PC-3 (cell line): ENCODE measurements around the gene EXOC6B. TPM values are rescaled to one million over a fixed set of nuclear protein-coding genes. Genes with fewer than 3 reads are reported as not detected.

Experiments
- ATAC-seq: fragments of 200-7000 bp; cut with Tn5 transposase; 2 replicates; pipeline ENCODE4 v1.9.1; 2020; ENCODE audit warnings: mild to moderate bottlenecking, moderate library complexity
- BruUV-seq: library from RNA; stranded (reverse); fragments of 400-500 nt; replicated peaks from 2 replicates; lab custom pipeline; 2021; lab: Mats Ljungman, UMichigan
- CTCF ChIA-PET: fragments of 300-600 bp; sonication (Branson Sonifier 250); formaldehyde crosslinking; loops from one replicate; lab custom pipeline; 2022; ENCODE audit warnings: antibody characterized with exemption; lab: Charles Lee
- POLR2A ChIA-PET: fragments of 300-600 bp; sonication (Branson Sonifier 250); formaldehyde crosslinking; loops from one replicate; lab custom pipeline; 2022; ENCODE audit warnings: antibody characterized with exemption; ENCODE audit not compliant: unreplicated experiment; lab: Charles Lee
- DNase-seq: peaks from one replicate; pipeline ENCODE4 v3.0.0-alpha.2; 2015
- H2AFZ ChIP-seq: fragments of 300-600 bp; sonication (generic); 2 replicates; pipeline ENCODE4 v1.6.0; 2016; ENCODE audit warnings: antibody characterized with exemption, low read length
- H3F3A ChIP-seq: fragments of 300-600 bp; sonication (generic); one replicate; pipeline ENCODE4 v1.6.0; 2017; ENCODE audit warnings: antibody characterized with exemption, low read length, control low read depth, mild to moderate bottlenecking; ENCODE audit not compliant: unreplicated experiment
- H3K27ac ChIP-seq: fragments of 300-600 bp; sonication (generic); 2 replicates; pipeline ENCODE4 v1.5.1; 2016; ENCODE audit warnings: mild to moderate bottlenecking, low read length
- H3K27me3 ChIP-seq: fragments of 300-600 bp; sonication (generic); 2 replicates; pipeline ENCODE4 v1.6.1; 2016; ENCODE audit warnings: low read length, mixed read lengths
- H3K36me3 ChIP-seq: fragments of 300-600 bp; sonication (generic); 2 replicates; pipeline ENCODE4 v1.6.1; 2016; ENCODE audit warnings: low read depth, mixed run types, low read length, mixed read lengths
- H3K4me1 ChIP-seq: fragments of 300-600 bp; sonication (generic); 2 replicates; pipeline ENCODE4 v1.5.1; 2016; ENCODE audit warnings: low read length; ENCODE audit not compliant: insufficient read depth
- H3K4me2 ChIP-seq: fragments of 300-600 bp; sonication (generic); 2 replicates; pipeline ENCODE4 v1.6.0; 2016; ENCODE audit warnings: low read length
- H3K4me3 ChIP-seq: fragments of 300-600 bp; sonication (generic); 2 replicates; pipeline ENCODE4 v1.5.1; 2016; ENCODE audit warnings: mild to moderate bottlenecking, low read length, mixed read lengths
- H3K79me2 ChIP-seq: fragments of 300-600 bp; sonication (generic); 2 replicates; pipeline ENCODE4 v1.6.1; 2017; ENCODE audit warnings: low read length, mixed read lengths
- H3K9ac ChIP-seq: fragments of 300-600 bp; sonication (generic); 2 replicates; pipeline ENCODE4 v1.6.0; 2016; ENCODE audit warnings: mild to moderate bottlenecking, low read length
- H3K9me2 ChIP-seq: fragments of 300-600 bp; sonication (generic); replicated peaks from 2 replicates; pipeline ENCODE4 v1.6.1; 2016; ENCODE audit warnings: mixed run types, low read length, mixed read lengths
- H3K9me3 ChIP-seq: fragments of 300-600 bp; sonication (generic); 2 replicates; pipeline ENCODE4 v1.6.1; 2016; ENCODE audit warnings: low read length, mixed read lengths
- H4K20me1 ChIP-seq: fragments of 300-600 bp; sonication (generic); 2 replicates; pipeline ENCODE4 v1.6.1; 2016; ENCODE audit warnings: low read length, mixed read lengths
- CTCF ChIP-seq: fragments of 300-600 bp; sonication (generic); conservative IDR thresholded peaks from 2 replicates; pipeline ENCODE4 v1.5.1; 2017; ENCODE audit warnings: antibody characterized with exemption, low read depth, mild to moderate bottlenecking, low read length
- EZH2 ChIP-seq: fragments of 300-600 bp; sonication (generic); IDR thresholded peaks from one replicate; pipeline ENCODE4 v1.6.1; 2017; ENCODE audit warnings: antibody characterized with exemption, mild to moderate bottlenecking, low read length; ENCODE audit not compliant: unreplicated experiment
- EZH2phosphoT487 ChIP-seq: fragments of 300-600 bp; sonication (generic); IDR thresholded peaks from 2 replicates; pipeline ENCODE4 v1.6.1; 2018; ENCODE audit warnings: mild to moderate bottlenecking, antibody characterized with exemption, low read length, borderline replicate concordance
- intact Hi-C: fragments of 100-400 bp; cut with micrococcal nuclease; formaldehyde crosslinking; loops from 2 replicates; pipeline ENCODE4 v1.9.0; 2023
- total RNA-seq: library from RNA; depleted of rRNA; stranded (reverse); fragments of >200 nt; gene quantifications from 2 replicates; pipeline ENCODE4 v1.2.3, GENCODE V29; 2014

The EXOC6B gene
- total RNA-seq, 1 experiment from 2014 or later = 13.9 TPM

GRCh38 chr2:72778410-72778809, 47.4 kb downstream of the EXOC6B start:
- no peaks in the 10 kb centered on the region for H3K27me3 ChIP-seq
- no peak overlapping the region for H3K9ac ChIP-seq
- H2AFZ ChIP-seq = no peak overlapping the region
- ChIA-PET POLR2A (no interaction called here), CTCF (no interaction called here)
- H3K4me3 ChIP-seq = no peak overlapping the region
- no peaks in the 10 kb centered on the region for H3K9me2 ChIP-seq
- BruUV-seq = no TSS peak
- peak overlapping the region; percentile 2; the same call in 1 of the 2 replicates for H3K27ac ChIP-seq
- ATAC-seq (peak; percentile 90), DNase-seq (peak; percentile 84)
- intact Hi-C loops = loop anchor here (1.0 to 5.0 kb wide), 2 partner anchors 25 to 39 kb away; no protein-coding TSS in a partner anchor
- H3K4me1 ChIP-seq = peaks cover 30% of the 10 kb centered on the region
- no peaks in the 10 kb centered on the region for H4K20me1 ChIP-seq
- H3K9me3 ChIP-seq = no peaks in the 10 kb centered on the region
- peaks cover 13% of the 10 kb centered on the region for H3K79me2 ChIP-seq
- peak overlapping the region; percentile 23 for H3K4me2 ChIP-seq
- no peak for TF ChIP-seq EZH2
- no peak for TF ChIP-seq EZH2phosphoT487
- no peak for TF ChIP-seq CTCF
- peaks cover 4% of the 10 kb centered on the region for H3F3A ChIP-seq
- no peaks in the 10 kb centered on the region for H3K36me3 ChIP-seq

GRCh38 chr2:72770879-72771461, 54.9 kb downstream of the EXOC6B start:
- Histone ChIP-seq H4K20me1 (no peaks in the 10 kb centered on the region), H3K9me3 (no peaks in the 10 kb centered on the region), H3K79me2 (no peaks in the 10 kb centered on the region), H3K36me3 (no peaks in the 10 kb centered on the region), H3K9me2 (no peaks in the 10 kb centered on the region), H3K4me2 (no peak overlapping the region), H3K4me1 (peaks cover 4% of the 10 kb centered on the region), H3K4me3 (no peak overlapping the region), H3K27me3 (no peaks in the 10 kb centered on the region), H3K27ac (no peak overlapping the region), H3F3A (no peaks in the 10 kb centered on the region), H2AFZ (no peak overlapping the region), H3K9ac (no peak overlapping the region)
- DNase-seq (peak; percentile 92), ATAC-seq (peak; percentile 59)
- TF ChIP-seq EZH2 = no peak
- no peak for TF ChIP-seq EZH2phosphoT487
- peak; percentile 89 for TF ChIP-seq CTCF
- CTCF ChIA-PET = no interaction called here
- POLR2A ChIA-PET = no interaction called here
- intact Hi-C loops = loop anchor here (1.0 kb wide), 2 partner anchors 88 to 91 kb away; no protein-coding TSS in a partner anchor
- BruUV-seq = no TSS peak

GRCh38 chr2:72765997-72766609, 59.7 kb downstream of the EXOC6B start:
- no peak for TF ChIP-seq CTCF
- DNase-seq (peak; percentile 55), ATAC-seq (peak; percentile 61)
- Histone ChIP-seq H3K4me3 (no peak overlapping the region), H2AFZ (no peak overlapping the region), H3K36me3 (peaks cover 21% of the 10 kb centered on the region), H3K4me2 (no peak overlapping the region), H4K20me1 (no peaks in the 10 kb centered on the region), H3F3A (no peaks in the 10 kb centered on the region), H3K27ac (no peak overlapping the region), H3K79me2 (no peaks in the 10 kb centered on the region), H3K9ac (no peak overlapping the region), H3K4me1 (peaks cover 7% of the 10 kb centered on the region), H3K9me2 (no peaks in the 10 kb centered on the region), H3K9me3 (peaks cover 13% of the 10 kb centered on the region), H3K27me3 (no peaks in the 10 kb centered on the region)
- intact Hi-C loops = no loop called here
- no TSS peak for BruUV-seq
- ChIA-PET POLR2A (no interaction called here), CTCF (no interaction called here)
